PC-9 (cell line): Measurements from ENCODE around the gene SCAP. TPM values are rescaled to one million over a fixed set of nuclear protein-coding genes. Genes with fewer than 3 reads are reported as not detected.

Source experiments
- BruUV-seq: library from RNA; stranded (reverse); fragments of 400-500 nt; replicated peaks from 2 replicates; lab custom pipeline; 2021; lab: Mats Ljungman, UMichigan
- CTCF ChIA-PET: fragments of 300-600 bp; sonication (Branson Sonifier 250); formaldehyde crosslinking; loops from one replicate; lab custom pipeline; 2022; ENCODE audit warnings: antibody characterized with exemption; lab: Charles Lee
- POLR2A ChIA-PET: fragments of 300-600 bp; sonication (Branson Sonifier 250); formaldehyde crosslinking; loops from one replicate; lab custom pipeline; 2022; ENCODE audit warnings: antibody characterized with exemption; ENCODE audit not compliant: unreplicated experiment; lab: Charles Lee
- DNase-seq, 2 experiments: peaks; one replicate each; pipeline versions ENCODE4 v3.0.0 to v3.0.0-alpha.2; 2015 to 2022; ENCODE audit warnings: mixed read lengths in 1 of 2
- H2AFZ ChIP-seq: fragments of 200-600 bp; sonication (generic); 2 replicates; pipeline ENCODE4 v1.8.1; 2017; ENCODE audit warnings: antibody characterized with exemption
- H3F3A ChIP-seq: fragments of 200-600 bp; sonication (generic); 2 replicates; pipeline ENCODE4 v1.8.1; 2017; ENCODE audit warnings: antibody characterized with exemption, mild to moderate bottlenecking, low read depth; ENCODE audit not compliant: insufficient read depth
- H3K27ac ChIP-seq: fragments of 200-600 bp; sonication (generic); 2 replicates; pipeline ENCODE4 v1.6.1; 2016; ENCODE audit warnings: mixed run types
- H3K27me3 ChIP-seq: fragments of 200-600 bp; sonication (generic); 2 replicates; pipeline ENCODE4 v1.6.1; 2016; ENCODE audit warnings: low read depth, mixed run types; ENCODE audit not compliant: insufficient read depth
- H3K36me3 ChIP-seq: fragments of 200-600 bp; sonication (generic); 2 replicates; pipeline ENCODE4 v1.6.1; 2016; ENCODE audit warnings: low read depth, mixed run types
- H3K4me1 ChIP-seq: fragments of 200-600 bp; sonication (generic); replicated peaks from 2 replicates; pipeline ENCODE4 v1.6.1; 2016; ENCODE audit warnings: mixed run types; ENCODE audit not compliant: insufficient read depth
- H3K4me2 ChIP-seq: fragments of 200-600 bp; sonication (generic); 2 replicates; pipeline ENCODE4 v1.6.1; 2017; ENCODE audit warnings: mixed run types
- H3K4me3 ChIP-seq: fragments of 200-600 bp; sonication (generic); 2 replicates; pipeline ENCODE4 v1.6.1; 2016; ENCODE audit warnings: mixed run types
- H3K79me2 ChIP-seq: fragments of 200-600 bp; sonication (generic); 2 replicates; pipeline ENCODE4 v1.6.1; 2017; ENCODE audit warnings: low read depth, mixed run types
- H3K9me2 ChIP-seq: fragments of 200-600 bp; sonication (generic); 2 replicates; pipeline ENCODE4 v1.8.1; 2017; ENCODE audit warnings: mild to moderate bottlenecking; ENCODE audit not compliant: insufficient read depth
- H3K9me3 ChIP-seq: fragments of 200-600 bp; sonication (generic); 2 replicates; pipeline ENCODE4 v1.8.1; 2016; ENCODE audit warnings: low read depth; ENCODE audit not compliant: insufficient read depth
- H4K20me1 ChIP-seq: fragments of 200-600 bp; sonication (generic); 2 replicates; pipeline ENCODE4 v1.8.1; 2017; ENCODE audit not compliant: insufficient read depth
- CTCF ChIP-seq: fragments of 200-600 bp; sonication (generic); conservative IDR thresholded peaks from 2 replicates; pipeline ENCODE4 v1.6.1; 2017; ENCODE audit warnings: mixed run types, antibody characterized with exemption, mild to moderate bottlenecking, moderate library complexity
- EZH2 ChIP-seq: fragments of 200-600 bp; sonication (generic); IDR thresholded peaks from 2 replicates; pipeline ENCODE4 v1.8.0; 2017; ENCODE audit warnings: antibody characterized with exemption, low read depth
- intact Hi-C: fragments of 100-400 bp; cut with micrococcal nuclease; formaldehyde crosslinking; loops from one replicate; pipeline ENCODE4 v1.10.0; 2022; ENCODE audit not compliant: unreplicated experiment
- total RNA-seq: library from RNA; stranded (reverse); gene quantifications from 2 replicates; pipeline ENCODE4 v1.2.3, GENCODE V29; 2021

SCAP gene
- total RNA-seq, 1 experiment from 2014 or later = 71.5 TPM

GRCh38 chr3:47433796-47434195, 41.9 kb downstream of the SCAP start:
- Histone ChIP-seq H2AFZ (no peak overlapping the region), H3K4me1 (peaks cover 9% of the 10 kb centered on the region), H3K9me2 (no peaks in the 10 kb centered on the region), H4K20me1 (no peaks in the 10 kb centered on the region), H3K27ac (peak overlapping the region; percentile 32; the same call in 1 of the 2 replicates), H3K79me2 (no peaks in the 10 kb centered on the region), H3K9me3 (no peaks in the 10 kb centered on the region), H3F3A (no peaks in the 10 kb centered on the region), H3K4me2 (peak overlapping the region; percentile 34), H3K27me3 (no peaks in the 10 kb centered on the region), H3K36me3 (peaks cover 12% of the 10 kb centered on the region), H3K4me3 (no peak overlapping the region)
- CTCF ChIA-PET = no interaction called here
- no peak for TF ChIP-seq CTCF
- TF ChIP-seq EZH2 = no peak
- DNase-seq = peak; percentile 29 to 60
- no TSS peak for BruUV-seq
- intact Hi-C loops = no loop called here
- POLR2A ChIA-PET = no interaction called here

GRCh38 chr3:47432673-47433072, 43.1 kb downstream of the SCAP start:
- Histone ChIP-seq H3K79me2 (no peaks in the 10 kb centered on the region), H3K27me3 (no peaks in the 10 kb centered on the region), H3K27ac (no peak overlapping the region), H3K36me3 (peaks cover 12% of the 10 kb centered on the region), H3K9me3 (no peaks in the 10 kb centered on the region), H3F3A (no peaks in the 10 kb centered on the region), H3K4me3 (no peak overlapping the region), H3K9me2 (no peaks in the 10 kb centered on the region), H2AFZ (no peak overlapping the region), H3K4me1 (peaks cover 9% of the 10 kb centered on the region), H3K4me2 (no peak overlapping the region), H4K20me1 (no peaks in the 10 kb centered on the region)
- BruUV-seq = no TSS peak
- no peak for TF ChIP-seq CTCF
- no peak for TF ChIP-seq EZH2
- intact Hi-C loops = no loop called here
- POLR2A ChIA-PET = no interaction called here
- DNase-seq = no peak
- CTCF ChIA-PET = no interaction called here

GRCh38 chr3:47431225-47431624, 44.5 kb downstream of the SCAP start:
- H3K4me2 ChIP-seq = no peak overlapping the region
- H3F3A ChIP-seq = no peaks in the 10 kb centered on the region
- H3K27ac ChIP-seq = no peak overlapping the region
- no peaks in the 10 kb centered on the region for H3K9me2 ChIP-seq
- POLR2A ChIA-PET = no interaction called here
- no peak for DNase-seq
- BruUV-seq = no TSS peak
- H2AFZ ChIP-seq = no peak overlapping the region
- H3K36me3 ChIP-seq = peaks cover 12% of the 10 kb centered on the region
- no peaks in the 10 kb centered on the region for H3K9me3 ChIP-seq
- no peaks in the 10 kb centered on the region for H3K79me2 ChIP-seq
- H3K4me3 ChIP-seq = no peak overlapping the region
- TF ChIP-seq EZH2 (no peak), CTCF (no peak)
- CTCF ChIA-PET = no interaction called here
- peaks cover 9% of the 10 kb centered on the region for H3K4me1 ChIP-seq
- H4K20me1 ChIP-seq = no peaks in the 10 kb centered on the region
- intact Hi-C loops = no loop called here
- H3K27me3 ChIP-seq = no peaks in the 10 kb centered on the region
